NK-92 (cell line): ENCODE measurements around the gene NOD2.

Experiments used
- DNase-seq: peaks from one replicate; lab custom pipeline; 2025; ENCODE audit not compliant: unreplicated experiment; lab: John Stamatoyannopoulos, UW

NOD2 gene

GRCh38 chr16:50781043-50781442 lies 87.6 kb downstream of the NOD2 start:
- DNase-seq = no peak

- no peak for DNase-seq
Observed at GRCh38 chr16:50781518-50781917, 88.1 kb downstream of the NOD2 start.
